Uterine smooth muscle cell (primary cell): Measurements from ENCODE around the gene RGS5. TPM values are rescaled to one million over a fixed set of nuclear protein-coding genes. Genes with fewer than 3 reads are reported as not detected.

Experiments used
- total RNA-seq: library from RNA; depleted of rRNA; stranded (reverse); fragments of >200 nt; gene quantifications from 2 replicates; pipeline ENCODE4 v1.2.3, GENCODE V29; 2014

Gene RGS5, protein sequence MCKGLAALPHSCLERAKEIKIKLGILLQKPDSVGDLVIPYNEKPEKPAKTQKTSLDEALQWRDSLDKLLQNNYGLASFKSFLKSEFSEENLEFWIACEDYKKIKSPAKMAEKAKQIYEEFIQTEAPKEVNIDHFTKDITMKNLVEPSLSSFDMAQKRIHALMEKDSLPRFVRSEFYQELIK
- total RNA-seq, result 6.2 TPM in 2 replicates

GRCh38 chr1:163202833-163203451, at the start of gene RGS5:
Gene RGS5 (minus strand): TSS chr1:163202916. CDS start chr1:163202835, 81 bp downstream.

Other genes with a start within 250 kb of the RGS5 start
- 265 and 486 TPM in 2 replicates for gene RGS4, start 133.6 kb downstream of the RGS5 start, total RNA-seq
- 9.5 and 68.5 TPM in 2 replicates for gene NUF2, start 119.0 kb upstream of the RGS5 start, total RNA-seq